ENCODE results near the gene HPCAL1.

HPCAL1 gene

GRCh38 chr2:10475811-10476660 is 173.3 kb downstream of the HPCAL1 start:
- no peak overlapping the region for H3K4me3 ChIP-seq (ENCODE audit: low read depth, low read length)
- no peak for TF ChIP-seq CTCF (IDR thresholded peaks at IDR 0.05; ENCODE audit: low read depth, low read length, missing control alignments)
- DNase-seq (ENCODE audit: low read depth): no peak

GRCh38 chr2:10476723-10477442 is 174.2 kb downstream of the HPCAL1 start:
- DNase-seq (ENCODE audit: low read depth): no peak
- no peak overlapping the region for H3K4me3 ChIP-seq (ENCODE audit: low read depth, low read length)
- no peak for TF ChIP-seq CTCF (IDR thresholded peaks at IDR 0.05; ENCODE audit: low read depth, low read length, missing control alignments)

All from GM12864 (cell line).